Neuronal stem cell (in vitro differentiated cells): ENCODE measurements around the gene PIGT.

Experiments
- DNase-seq: peaks from one replicate; pipeline ENCODE4 v3.0.0-alpha.2; 2013; ENCODE audit warnings: low spot score
- H2AFZ ChIP-seq: one replicate; pipeline ENCODE4 v1.6.1; 2013; ENCODE audit warnings: mild to moderate bottlenecking, low read length, inconsistent platforms
- H2AK5ac ChIP-seq: 2 replicates; pipeline ENCODE4 v1.6.1; 2013; ENCODE audit warnings: low read depth, mild to moderate bottlenecking, inconsistent platforms, low read length, moderate library complexity, mixed read lengths
- H2BK120ac ChIP-seq: 2 replicates; pipeline ENCODE4 v1.6.1; 2013; ENCODE audit warnings: low read depth, mild to moderate bottlenecking, inconsistent platforms, low read length, moderate library complexity, mixed read lengths
- H2BK12ac ChIP-seq: one replicate; pipeline ENCODE4 v1.6.1; 2013; ENCODE audit warnings: low read length, inconsistent platforms
- H2BK15ac ChIP-seq: 2 replicates; pipeline ENCODE4 v1.6.1; 2013; ENCODE audit warnings: mild to moderate bottlenecking, low read length, inconsistent platforms, mixed read lengths
- H2BK5ac ChIP-seq: one replicate; pipeline ENCODE4 v1.6.1; 2013; ENCODE audit warnings: inconsistent platforms, mild to moderate bottlenecking, low read length, moderate library complexity
- H3K14ac ChIP-seq: one replicate; pipeline ENCODE4 v1.6.1; 2013; ENCODE audit warnings: low read length, inconsistent platforms
- H3K18ac ChIP-seq: 2 replicates; pipeline ENCODE4 v1.6.1; 2013; ENCODE audit warnings: low read length, inconsistent platforms
- H3K23ac ChIP-seq: 2 replicates; pipeline ENCODE4 v1.6.1; 2013; ENCODE audit warnings: low read depth, mild to moderate bottlenecking, mixed read lengths, low read length, inconsistent platforms; ENCODE audit not compliant: poor library complexity
- H3K27ac ChIP-seq: replicated peaks from 3 replicates; pipeline ENCODE4 v1.5.1; 2013; ENCODE audit warnings: low read length, inconsistent platforms
- H3K27me3 ChIP-seq, 3 experiments: 2 replicates each; pipeline ENCODE4 v1.6.1; 2013; ENCODE audit warnings: low read length in 3 of 3, mild to moderate bottlenecking in 2 of 3, inconsistent platforms in 1 of 3, low read depth in 1 of 3, mixed read lengths in 1 of 3, moderate library complexity in 1 of 3; ENCODE audit not compliant: control insufficient read depth in 3 of 3, insufficient read depth in 3 of 3
- H3K36me3 ChIP-seq, 2 donors: replicated peaks in 1 of 2; 2 replicates each; pipeline ENCODE4 v1.6.1; 2013; ENCODE audit warnings: low read length in 2 of 2; ENCODE audit not compliant: control insufficient read depth in 2 of 2, insufficient read depth in 2 of 2
- H3K4ac ChIP-seq: 2 replicates; pipeline ENCODE4 v1.6.1; 2013; ENCODE audit warnings: inconsistent platforms, mild to moderate bottlenecking, low read length, moderate library complexity
- H3K4me1 ChIP-seq, 2 donors: 1 replicate in 1 of 2; 2 replicates in 1 of 2; pipeline ENCODE4 v1.6.1; 2013; ENCODE audit warnings: low read length in 2 of 2, low read depth in 1 of 2; ENCODE audit not compliant: control insufficient read depth in 2 of 2, insufficient read depth in 1 of 2
- H3K4me2 ChIP-seq: one replicate; pipeline ENCODE4 v1.6.1; 2013; ENCODE audit warnings: mild to moderate bottlenecking, low read length, inconsistent platforms; ENCODE audit not compliant: insufficient read depth, poor library complexity, severe bottlenecking
- H3K4me3 ChIP-seq, 2 donors: 2 replicates each; pipeline ENCODE4 v1.5.1; 2013; ENCODE audit warnings: low read length in 2 of 2, mild to moderate bottlenecking in 2 of 2, inconsistent platforms in 1 of 2, moderate library complexity in 1 of 2
- H3K79me1 ChIP-seq: one replicate; pipeline ENCODE4 v1.6.1; 2013; ENCODE audit warnings: low read depth, mild to moderate bottlenecking, inconsistent platforms, low read length, moderate library complexity
- H3K9ac ChIP-seq: one replicate; pipeline ENCODE4 v1.6.1; 2013; ENCODE audit warnings: mild to moderate bottlenecking, low read depth, low read length, inconsistent platforms; ENCODE audit not compliant: poor library complexity
- H3K9me3 ChIP-seq, 2 donors: replicated peaks in 1 of 2; 2 replicates each; pipeline versions ENCODE3 to v1.6.1; 2013; ENCODE audit warnings: low read length in 2 of 2, mild to moderate bottlenecking in 2 of 2, inconsistent platforms in 1 of 2, low read depth in 1 of 2, mixed read lengths in 1 of 2, moderate library complexity in 1 of 2; ENCODE audit not compliant: control insufficient read depth in 2 of 2, insufficient read depth in 1 of 2
- H4K8ac ChIP-seq: one replicate; pipeline ENCODE4 v1.6.1; 2013; ENCODE audit warnings: low read depth, mild to moderate bottlenecking, inconsistent platforms, low read length, moderate library complexity
- H4K91ac ChIP-seq: one replicate; pipeline ENCODE4 v1.6.1; 2013; ENCODE audit warnings: low read length, low read depth, mild to moderate bottlenecking, inconsistent platforms; ENCODE audit not compliant: poor library complexity
- WGBS, 2 donors: extraction: QIAGEN DNeasy Blood & Tissue Kit; methylation state at CpG; one replicate each; pipeline ENCODE4 v1.1.7; 2013; ENCODE audit warnings: missing lambda C conversion rate in 2 of 2, mixed read lengths in 1 of 2; ENCODE audit not compliant: insufficient read length in 2 of 2, insufficient replicate concordance in 1 of 2; ENCODE audit errors: extremely low coverage in 2 of 2; 5-methylcytosine and 5-hydroxymethylcytosine counted together

PIGT gene

GRCh38 chr20:45444050-45444449 lies 28.1 kb downstream of the PIGT start:
- Histone ChIP-seq H3K4ac (no peak overlapping the region), H2AFZ (no peak overlapping the region), H3K79me1 (no peaks in the 10 kb centered on the region), H3K23ac (no peak overlapping the region), H3K9ac (no peak overlapping the region), H2BK120ac (no peak overlapping the region), H3K14ac (no peak overlapping the region), H3K36me3 (no peaks in the 10 kb centered on the region), H3K27ac (no peak overlapping the region), H2BK12ac (no peak overlapping the region), H4K8ac (no peak overlapping the region), H3K27me3 (peaks cover 0 to 9% (median 0%) of the 10 kb centered on the region in 3 experiments), H3K9me3 (no peaks in the 10 kb centered on the region), H3K4me1 (no peaks in the 10 kb centered on the region), H3K4me2 (no peak overlapping the region), H2BK5ac (no peak overlapping the region), H3K4me3 (no peak overlapping the region), H2AK5ac (no peak overlapping the region), H2BK15ac (no peak overlapping the region), H3K18ac (no peak overlapping the region), H4K91ac (no peak overlapping the region)
- no peak for DNase-seq

DNA sequence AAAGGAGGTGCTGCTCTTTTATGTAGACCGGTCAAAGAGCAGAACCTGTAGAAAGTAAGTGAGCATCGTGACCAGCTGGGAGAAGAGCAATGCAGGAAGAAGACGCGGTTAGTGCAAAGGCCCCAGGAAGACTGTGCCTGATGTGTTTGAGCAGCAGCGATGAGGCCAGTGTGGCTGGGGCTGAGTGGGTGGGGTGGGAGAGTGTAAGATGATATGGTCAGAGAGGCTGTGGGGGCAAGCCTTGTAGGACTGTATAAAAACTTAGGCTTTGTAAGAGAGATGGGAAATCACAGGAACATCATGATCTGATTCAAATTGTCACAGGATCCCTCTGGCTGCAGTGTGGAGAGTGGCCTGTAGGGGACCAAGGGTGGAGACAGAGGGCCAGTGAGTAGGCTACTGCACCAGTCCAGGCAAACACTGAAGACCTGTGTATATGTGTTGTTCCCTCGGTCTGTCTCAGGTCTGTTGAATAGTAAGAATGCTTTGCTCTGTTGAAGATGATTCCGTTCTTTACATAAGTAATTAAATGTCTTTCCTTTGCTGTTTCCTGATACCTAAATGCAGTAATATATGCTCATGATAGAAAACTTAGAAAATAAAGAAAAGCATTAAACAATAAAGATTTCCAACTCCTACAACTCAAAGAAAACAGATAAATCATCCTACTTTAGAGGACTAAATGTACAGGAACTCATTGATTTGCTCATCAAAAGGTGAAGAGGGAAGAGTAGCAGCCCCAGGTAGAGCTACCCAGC lies 30.0 kb downstream of the PIGT start:
- Histone ChIP-seq H3K27ac (no peak overlapping the region), H2BK5ac (no peak overlapping the region), H3K4me3 (no peak overlapping the region), H2BK120ac (no peak overlapping the region), H3K23ac (no peak overlapping the region), H3K36me3 (no peaks in the 10 kb centered on the region), H4K91ac (no peak overlapping the region), H3K14ac (no peak overlapping the region), H2BK15ac (no peak overlapping the region), H3K4me1 (peaks cover 0 to 2% of the 10 kb centered on the region in 2 donors), H3K9me3 (no peaks in the 10 kb centered on the region), H3K27me3 (peaks cover 0 to 9% (median 0%) of the 10 kb centered on the region in 3 experiments), H2BK12ac (no peak overlapping the region), H3K18ac (no peak overlapping the region), H4K8ac (no peak overlapping the region), H3K4ac (no peak overlapping the region), H3K4me2 (no peak overlapping the region), H2AFZ (no peak overlapping the region), H3K79me1 (no peaks in the 10 kb centered on the region), H2AK5ac (no peak overlapping the region), H3K9ac (no peak overlapping the region)
- no CpG with 5 or more reads among the region's 7 CpGs for WGBS, 2 donors
- no peak for DNase-seq

DNA sequence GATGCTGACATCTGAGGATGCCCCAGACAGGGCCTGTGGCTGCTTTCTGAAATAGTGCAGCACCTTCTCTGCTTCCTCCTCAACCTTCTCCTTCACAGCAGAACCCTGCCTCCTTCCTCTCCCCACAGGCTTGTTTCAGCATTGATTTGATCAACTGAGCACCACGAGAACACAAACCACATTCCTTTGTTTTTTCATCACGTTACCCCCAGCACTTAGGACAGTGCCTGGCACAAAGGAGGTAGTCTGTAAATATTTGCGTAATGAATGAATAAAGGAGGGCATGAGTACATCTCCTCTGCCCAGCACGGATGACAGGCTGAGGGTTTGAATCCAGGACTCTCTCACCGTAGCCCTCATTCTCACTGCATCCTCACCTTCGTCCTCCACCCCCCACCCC lies 32.3 kb downstream of the PIGT start:
- H2AK5ac ChIP-seq = no peak overlapping the region
- no peaks in the 10 kb centered on the region for H3K79me1 ChIP-seq
- H3K4me1 ChIP-seq = peaks cover 0 to 2% of the 10 kb centered on the region in 2 donors
- H3K4me2 ChIP-seq = no peak overlapping the region
- H3K14ac ChIP-seq = no peak overlapping the region
- WGBS, 2 donors = no CpG with 5 or more reads among the region's 6 CpGs
- no peak overlapping the region for H2BK5ac ChIP-seq
- H2BK120ac ChIP-seq = no peak overlapping the region
- no peak for DNase-seq
- no peak overlapping the region for H4K91ac ChIP-seq
- no peak overlapping the region for H3K23ac ChIP-seq
- H3K27ac ChIP-seq = no peak overlapping the region
- no peak overlapping the region for H2BK12ac ChIP-seq
- H3K4me3 ChIP-seq = no peak overlapping the region
- H3K27me3 ChIP-seq = peaks cover 0 to 9% (median 0%) of the 10 kb centered on the region in 3 experiments
- no peaks in the 10 kb centered on the region for H3K9me3 ChIP-seq
- H3K9ac ChIP-seq = no peak overlapping the region
- no peak overlapping the region for H3K4ac ChIP-seq
- H2BK15ac ChIP-seq = no peak overlapping the region
- no peak overlapping the region for H3K18ac ChIP-seq
- no peaks in the 10 kb centered on the region for H3K36me3 ChIP-seq
- H4K8ac ChIP-seq = no peak overlapping the region
- no peak overlapping the region for H2AFZ ChIP-seq

- H3K23ac ChIP-seq = no peak overlapping the region
Observed at GRCh38 chr20:45449528-45449927, 33.6 kb downstream of the PIGT start.

More at GRCh38 chr20:45449528-45449927, 33.6 kb downstream of the PIGT start:
- peaks cover 0 to 2% (median 0%) of the 10 kb centered on the region in 3 experiments for H3K27me3 ChIP-seq
- H4K8ac ChIP-seq = no peak overlapping the region
- H3K4me3 ChIP-seq = no peak overlapping the region
- no peak overlapping the region for H2BK5ac ChIP-seq
- no peak overlapping the region for H2AK5ac ChIP-seq
- no CpG with 5 or more reads among the region's 3 CpGs for WGBS, 2 donors
- no peak overlapping the region for H2BK12ac ChIP-seq
- H2BK120ac ChIP-seq = no peak overlapping the region
- peaks cover 0 to 2% of the 10 kb centered on the region in 2 donors for H3K4me1 ChIP-seq
- H3K14ac ChIP-seq = no peak overlapping the region
- no peak overlapping the region for H3K4ac ChIP-seq
- no peak overlapping the region for H3K27ac ChIP-seq
- H3K4me2 ChIP-seq = no peak overlapping the region
- no peaks in the 10 kb centered on the region for H3K36me3 ChIP-seq
- H3K9me3 ChIP-seq = no peaks in the 10 kb centered on the region
- no peak overlapping the region for H3K18ac ChIP-seq
- peak overlapping the region; percentile 21 for H2AFZ ChIP-seq
- H3K9ac ChIP-seq = no peak overlapping the region
- no peak overlapping the region for H2BK15ac ChIP-seq
- peak overlapping the region; percentile 3 for H4K91ac ChIP-seq
- no peak for DNase-seq
- no peaks in the 10 kb centered on the region for H3K79me1 ChIP-seq
